GM21737 (cell line): ENCODE data around the gene RAC3.

Experiments
- ATAC-seq: cut with Tn5 transposase; IDR thresholded peaks from one replicate; pipeline ENCODE4 v1.9.1; 2021; ENCODE audit warnings: mild to moderate bottlenecking, moderate library complexity; ENCODE audit not compliant: unreplicated experiment

Gene RAC3

GRCh38 chr17:82031303-82031884 lies at the start of gene RAC3:
Gene RAC3 (plus strand): TSS chr17:82031678. CDS start chr17:82031762, 84 bp downstream.
- no peak for ATAC-seq

- ATAC-seq: no peak
Observed at GRCh38 chr17:81983011-81983638, 48.4 kb upstream of the RAC3 start.

GRCh38 chr17:81983639-81984373 lies 47.7 kb upstream of the RAC3 start:
- no peak for ATAC-seq

GRCh38 chr17:81984773-81985410 lies 46.6 kb upstream of the RAC3 start:
- no peak for ATAC-seq

GRCh38 chr17:81986606-81987005 lies 44.9 kb upstream of the RAC3 start:
- no peak for ATAC-seq

GRCh38 chr17:81987161-81987770 lies 44.2 kb upstream of the RAC3 start:
- no peak for ATAC-seq

- ATAC-seq: no peak
Observed at GRCh38 chr17:81990836-81991683, 40.4 kb upstream of the RAC3 start.

- ATAC-seq: no peak
Observed at GRCh38 chr17:81991684-81992305, 39.7 kb upstream of the RAC3 start.

- ATAC-seq: no peak
Observed at GRCh38 chr17:81992306-81993102, 39.0 kb upstream of the RAC3 start.

- ATAC-seq: no peak
Observed at GRCh38 chr17:81993729-81994592, 37.5 kb upstream of the RAC3 start.

- no peak for ATAC-seq
Observed at GRCh38 chr17:81994593-81995462, 36.6 kb upstream of the RAC3 start.

GRCh38 chr17:81995463-81996231 lies 35.8 kb upstream of the RAC3 start:
- no peak for ATAC-seq

GRCh38 chr17:81996232-81996756 lies 35.2 kb upstream of the RAC3 start:
- ATAC-seq: no peak

GRCh38 chr17:81996757-81997441 lies 34.6 kb upstream of the RAC3 start:
- ATAC-seq: no peak

- ATAC-seq: no peak
Observed at GRCh38 chr17:81998212-81998611, 33.3 kb upstream of the RAC3 start.
